ENCODE data around the gene GNG2. TPM values are rescaled to one million over a fixed set of nuclear protein-coding genes. Genes with fewer than 3 reads are reported as not detected.

Gene GNG2
- total RNA-seq, 4 donors from 2014 or later, result 3.9 to 10.7 (median 7.3) TPM

- 86 to 93% methylated on average over 8 of the region's 8 CpGs for WGBS, 2 donors
- TF ChIP-seq CTCF (IDR thresholded peaks at IDR 0.05), result no peak
- TF ChIP-seq POLR2A (IDR thresholded peaks at IDR 0.05), result no peak
- Histone ChIP-seq H3K27me3 (no peaks in the 10 kb centered on the region), H3K4me3 (replicated peaks in 1 of 3) (no peak overlapping the region), H3K27ac (peak overlapping the region in 2 of 3 donors; percentile 17 to 50), H3K4me1 (peaks cover 0 to 16% of the 10 kb centered on the region in 2 donors), H3K36me3 (peaks cover 23 to 34% of the 10 kb centered on the region in 2 donors), H3K9me3 (no peaks in the 10 kb centered on the region)
- intact Hi-C loops (cut with DNase I), result loop anchor here (10.0 kb wide), 1 partner anchor 46 kb away; the partner anchor contains the start of gene NID2
- no peak for DNase-seq
Observed at GRCh38 chr14:52018970-52019369, 158.6 kb downstream of the GNG2 start.

Other genes starting within 250 kb of the GNG2 start
- 10 to 100 TPM; 17.8 to 36.8 (median 25.8) TPM for gene FRMD6, start 208.7 kb upstream of the GNG2 start, total RNA-seq
- gene RTRAF, start 128.9 kb downstream of the GNG2 start, total RNA-seq, result 10 to 100 TPM; 42.9 to 84.2 (median 51.6) TPM
- gene NID2, start 208.4 kb downstream of the GNG2 start, total RNA-seq, result 100 to 1,000 TPM; 115 to 207 (median 130) TPM

All from thyroid gland (tissue), 4 donors.